DND-41 (cell line): ENCODE measurements around the gene FCHO2.

Experiments
- EZH2 ChIP-seq: IDR thresholded peaks from 3 replicates; pipeline ENCODE4 v1.6.1; 2012; ENCODE audit warnings: borderline replicate concordance, low read depth, mild to moderate bottlenecking, moderate library complexity, low read length, inconsistent platforms; ENCODE audit not compliant: severe bottlenecking
- TF ChIP-seq, protein P1 (sequence below): IDR thresholded peaks from 2 replicates; pipeline ENCODE4 v1.5.1; 2012; ENCODE audit warnings: borderline replicate concordance, low read length, moderate library complexity, mild to moderate bottlenecking; ENCODE audit not compliant: poor library complexity, severe bottlenecking; ENCODE audit errors: extremely low read depth

DNA sequence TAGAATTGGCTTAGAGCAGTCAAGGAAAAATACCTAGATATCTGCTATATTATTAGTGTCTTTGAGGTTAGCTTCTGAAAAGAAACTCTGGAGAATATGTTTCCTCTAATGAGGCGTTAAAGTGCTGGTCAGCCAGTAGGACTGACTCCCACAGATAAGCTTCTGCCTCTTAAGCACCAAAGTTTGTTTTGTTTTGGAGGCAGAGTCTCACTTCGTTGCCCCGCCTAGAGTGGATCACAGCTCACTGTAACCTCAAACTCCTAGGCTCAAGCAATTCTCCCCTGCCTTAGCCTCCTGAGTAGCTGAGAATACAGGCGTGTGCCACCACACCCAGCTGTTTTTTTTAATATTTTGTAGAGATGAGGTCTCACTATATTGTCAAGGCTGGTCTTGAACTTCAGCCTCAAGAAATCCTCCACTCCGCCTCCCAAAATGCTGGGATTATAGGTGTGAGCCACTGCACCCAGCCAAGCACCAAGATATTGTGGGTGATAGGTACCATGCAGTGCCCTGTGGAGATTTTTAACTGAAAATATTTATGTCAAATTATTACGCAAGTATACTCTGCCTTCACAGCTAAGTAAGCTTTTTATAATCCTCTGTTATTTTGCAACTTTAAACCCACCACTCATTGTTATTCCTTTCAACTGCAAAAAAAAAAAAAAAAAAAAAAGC, 139.9 kb downstream of the FCHO2 start:
- TF ChIP-seq, protein P1, sequence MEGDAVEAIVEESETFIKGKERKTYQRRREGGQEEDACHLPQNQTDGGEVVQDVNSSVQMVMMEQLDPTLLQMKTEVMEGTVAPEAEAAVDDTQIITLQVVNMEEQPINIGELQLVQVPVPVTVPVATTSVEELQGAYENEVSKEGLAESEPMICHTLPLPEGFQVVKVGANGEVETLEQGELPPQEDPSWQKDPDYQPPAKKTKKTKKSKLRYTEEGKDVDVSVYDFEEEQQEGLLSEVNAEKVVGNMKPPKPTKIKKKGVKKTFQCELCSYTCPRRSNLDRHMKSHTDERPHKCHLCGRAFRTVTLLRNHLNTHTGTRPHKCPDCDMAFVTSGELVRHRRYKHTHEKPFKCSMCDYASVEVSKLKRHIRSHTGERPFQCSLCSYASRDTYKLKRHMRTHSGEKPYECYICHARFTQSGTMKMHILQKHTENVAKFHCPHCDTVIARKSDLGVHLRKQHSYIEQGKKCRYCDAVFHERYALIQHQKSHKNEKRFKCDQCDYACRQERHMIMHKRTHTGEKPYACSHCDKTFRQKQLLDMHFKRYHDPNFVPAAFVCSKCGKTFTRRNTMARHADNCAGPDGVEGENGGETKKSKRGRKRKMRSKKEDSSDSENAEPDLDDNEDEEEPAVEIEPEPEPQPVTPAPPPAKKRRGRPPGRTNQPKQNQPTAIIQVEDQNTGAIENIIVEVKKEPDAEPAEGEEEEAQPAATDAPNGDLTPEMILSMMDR, result no peak
- no peak for TF ChIP-seq EZH2
